Ishikawa (cell line): Measurements from ENCODE around the gene NPAS1.

Source experiments
- CEBPB ChIP-seq: IDR thresholded peaks from 2 replicates; pipeline ENCODE4 v1.6.1; 2012
- CREB1 ChIP-seq: IDR thresholded peaks from 2 replicates; pipeline ENCODE4 v1.6.1; 2012; ENCODE audit warnings: low read depth
- EGR1 ChIP-seq: IDR thresholded peaks from 2 replicates; pipeline ENCODE4 v1.6.1; 2012
- EP300 ChIP-seq: IDR thresholded peaks from 2 replicates; pipeline ENCODE4 v1.6.1; 2012; ENCODE audit warnings: borderline replicate concordance
- FOXM1 ChIP-seq: IDR thresholded peaks from 2 replicates; pipeline ENCODE4 v1.6.1; 2012; ENCODE audit warnings: low read depth, borderline replicate concordance
- NFIC ChIP-seq: IDR thresholded peaks from 2 replicates; pipeline ENCODE4 v1.6.1; 2012
- RAD21 ChIP-seq: IDR thresholded peaks from 2 replicates; pipeline ENCODE4 v1.6.1; 2012; ENCODE audit warnings: low read depth
- TAF1 ChIP-seq: IDR thresholded peaks from 2 replicates; pipeline ENCODE4 v1.6.1; 2012; ENCODE audit warnings: low read depth, mild to moderate bottlenecking
- TCF12 ChIP-seq: IDR thresholded peaks from 2 replicates; pipeline ENCODE4 v1.6.1; 2012; ENCODE audit warnings: low read depth
- TEAD4 ChIP-seq: IDR thresholded peaks from 2 replicates; pipeline ENCODE4 v1.6.1; 2012
- YY1 ChIP-seq: IDR thresholded peaks from 2 replicates; pipeline ENCODE4 v1.6.1; 2012; ENCODE audit warnings: low read depth
- ZBTB7A ChIP-seq: IDR thresholded peaks from 2 replicates; pipeline ENCODE4 v1.6.1; 2012; ENCODE audit warnings: low read depth
- TF ChIP-seq, protein P1 (sequence below): IDR thresholded peaks from 2 replicates; pipeline ENCODE4 v1.6.1; 2012
- TF ChIP-seq, protein P2 (sequence below): IDR thresholded peaks from 2 replicates; pipeline ENCODE4 v1.6.1; 2012
- TF ChIP-seq, protein P3 (sequence below): IDR thresholded peaks from 2 replicates; pipeline ENCODE4 v1.6.1; 2012; ENCODE audit warnings: low read depth, mild to moderate bottlenecking

NPAS1 gene

DNA sequence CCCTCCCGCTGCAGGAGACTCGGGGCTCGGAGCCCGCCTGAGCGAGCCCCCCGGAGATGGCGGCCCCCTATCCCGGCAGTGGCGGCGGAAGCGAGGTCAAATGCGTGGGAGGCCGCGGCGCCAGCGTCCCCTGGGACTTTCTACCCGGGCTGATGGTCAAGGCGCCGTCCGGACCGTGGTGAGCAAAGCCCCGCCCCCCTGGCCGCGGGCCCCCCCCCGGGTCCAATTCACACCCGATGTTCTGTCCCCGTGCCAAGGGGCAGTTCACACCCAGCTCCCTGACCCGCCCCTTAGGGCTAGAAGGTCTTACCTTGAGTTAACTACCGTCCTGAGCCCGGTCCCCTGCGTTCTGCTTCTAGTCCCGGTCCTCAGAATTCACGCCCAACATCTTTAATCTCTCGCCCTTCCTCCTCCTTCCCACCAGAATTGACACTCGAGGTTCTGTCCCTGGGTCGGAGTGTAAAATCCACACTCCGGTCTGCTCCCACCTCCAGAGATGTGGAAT lies 1.4 kb downstream of the NPAS1 start:
- TF ChIP-seq NFIC (peak; percentile 35; the same call in 1 of the 2 replicates), RAD21 (no peak), TEAD4 (no peak)
- TF ChIP-seq, protein P1, sequence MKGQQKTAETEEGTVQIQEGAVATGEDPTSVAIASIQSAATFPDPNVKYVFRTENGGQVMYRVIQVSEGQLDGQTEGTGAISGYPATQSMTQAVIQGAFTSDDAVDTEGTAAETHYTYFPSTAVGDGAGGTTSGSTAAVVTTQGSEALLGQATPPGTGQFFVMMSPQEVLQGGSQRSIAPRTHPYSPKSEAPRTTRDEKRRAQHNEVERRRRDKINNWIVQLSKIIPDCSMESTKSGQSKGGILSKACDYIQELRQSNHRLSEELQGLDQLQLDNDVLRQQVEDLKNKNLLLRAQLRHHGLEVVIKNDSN: no peak

DNA sequence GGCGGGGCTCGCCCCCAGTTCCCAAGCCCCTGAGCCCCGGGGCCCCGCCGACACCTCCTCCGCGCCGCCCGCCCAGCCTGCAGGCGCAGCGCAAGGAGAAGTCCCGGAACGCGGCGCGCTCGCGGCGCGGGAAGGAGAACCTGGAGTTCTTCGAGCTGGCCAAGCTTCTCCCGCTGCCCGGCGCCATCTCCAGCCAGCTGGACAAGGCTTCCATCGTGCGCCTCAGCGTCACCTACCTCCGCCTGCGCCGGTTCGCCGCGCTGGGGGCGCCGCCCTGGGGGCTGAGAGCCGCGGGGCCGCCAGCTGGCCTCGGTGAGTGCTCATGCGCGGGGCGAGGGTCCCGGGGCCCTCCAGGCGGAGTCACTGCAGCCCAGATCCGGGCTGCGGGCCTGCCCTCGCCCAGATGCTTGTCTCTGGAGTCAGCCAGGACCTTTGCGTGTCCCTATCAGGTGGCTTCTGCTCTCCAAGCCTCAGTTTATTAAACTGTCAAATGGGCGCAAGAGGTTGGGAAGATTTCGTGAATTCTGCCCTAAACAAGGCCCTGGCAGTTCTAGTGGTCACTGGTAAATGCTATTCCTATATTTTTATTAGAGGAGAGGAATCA lies 2.0 kb downstream of the NPAS1 start:
- TF ChIP-seq YY1 (no peak), EGR1 (no peak), CREB1 (no peak), RAD21 (no peak), TCF12 (no peak), ZBTB7A (no peak)

DNA sequence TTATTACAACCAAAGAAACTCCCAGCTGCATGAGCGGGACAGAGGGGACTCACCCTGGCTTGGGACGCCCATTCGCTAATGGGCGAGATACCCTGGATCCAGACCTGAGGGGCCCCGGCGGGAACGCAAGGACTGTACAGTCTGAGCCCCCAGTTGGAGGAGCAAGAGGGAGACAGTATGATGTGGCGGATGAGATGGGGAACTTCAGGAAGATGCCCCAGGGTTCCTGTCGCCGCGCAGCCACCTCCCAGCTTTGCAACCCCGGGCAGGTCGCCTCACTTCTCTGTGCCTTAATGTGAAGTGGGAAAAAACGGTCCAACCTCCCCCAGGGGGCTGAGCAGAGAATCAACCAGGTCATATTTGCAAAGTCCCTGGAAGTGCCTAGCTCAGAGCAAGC lies 2.5 kb downstream of the NPAS1 start:
- TF ChIP-seq CREB1 (no peak), EGR1 (no peak), TAF1 (no peak), NFIC (no peak), FOXM1 (no peak)
- TF ChIP-seq, protein P2, sequence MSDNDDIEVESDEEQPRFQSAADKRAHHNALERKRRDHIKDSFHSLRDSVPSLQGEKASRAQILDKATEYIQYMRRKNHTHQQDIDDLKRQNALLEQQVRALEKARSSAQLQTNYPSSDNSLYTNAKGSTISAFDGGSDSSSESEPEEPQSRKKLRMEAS: no peak

DNA sequence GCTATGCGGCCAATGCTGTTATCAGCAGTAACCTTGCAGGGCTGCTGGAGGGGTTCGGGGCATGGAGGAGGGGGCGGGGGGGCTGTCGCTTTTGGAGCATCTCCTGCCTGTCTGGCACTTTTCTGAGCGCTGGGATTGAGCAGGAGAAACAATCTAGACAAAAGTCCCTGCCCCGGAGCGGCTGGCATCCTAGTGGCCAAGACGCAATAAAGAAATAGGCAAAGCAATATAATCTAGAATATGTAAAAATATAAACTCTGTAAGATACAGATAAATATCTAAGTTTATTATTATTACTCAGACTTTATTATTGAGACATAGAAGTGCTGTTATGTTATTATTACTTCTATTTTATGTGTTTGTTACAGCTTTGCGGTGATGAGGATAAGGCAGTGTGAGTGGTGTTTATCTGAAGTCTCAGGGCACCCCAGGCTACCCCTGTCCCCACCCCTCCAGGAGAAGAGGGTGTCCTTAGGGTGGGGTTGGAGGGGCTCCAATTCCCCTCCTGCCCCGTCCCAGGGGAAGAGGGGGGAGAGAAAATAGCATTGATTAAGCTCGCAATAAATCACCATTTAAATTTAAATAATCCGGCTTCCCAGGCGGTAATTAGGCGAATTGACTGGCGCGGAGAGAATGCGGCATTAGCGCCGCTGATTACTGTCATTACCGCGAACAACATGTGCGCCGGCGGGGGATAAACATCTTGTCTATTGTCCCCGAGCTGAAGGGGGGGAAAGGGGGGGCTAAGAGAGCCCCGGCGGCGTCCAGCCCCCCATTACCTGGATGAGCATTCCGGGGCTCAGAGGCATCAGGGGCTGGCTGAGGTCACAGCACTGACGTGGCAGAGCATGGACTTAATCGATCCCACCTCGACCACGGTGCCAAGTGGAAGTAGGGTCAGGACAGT lies 3.2 kb downstream of the NPAS1 start:
- no peak for TF ChIP-seq NFIC
- no peak for TF ChIP-seq TAF1
- TF ChIP-seq EGR1: no peak
- TF ChIP-seq CEBPB: no peak
- TF ChIP-seq EP300: no peak
- TF ChIP-seq ZBTB7A: no peak

DNA sequence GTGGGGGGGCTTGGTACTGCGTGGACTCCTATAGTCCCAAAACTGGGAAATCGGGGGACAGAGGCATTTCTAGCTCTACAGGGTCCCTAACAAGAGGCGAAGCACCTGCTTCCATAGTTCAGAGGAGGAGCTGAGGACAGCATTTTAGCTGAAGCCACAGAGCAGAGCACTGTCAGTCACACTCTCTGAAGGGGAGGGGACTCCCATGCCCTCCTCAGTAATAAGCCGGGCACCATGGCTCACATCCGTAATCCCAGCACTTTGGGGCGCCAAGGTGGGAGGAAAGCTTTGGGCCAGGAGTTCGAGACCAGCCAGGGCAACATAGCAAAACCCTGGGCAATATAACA lies 3.8 kb downstream of the NPAS1 start:
- no peak for TF ChIP-seq CREB1
- TF ChIP-seq CEBPB: no peak
- TF ChIP-seq, protein P1: no peak
- no peak for TF ChIP-seq FOXM1
- TF ChIP-seq, protein P3, sequence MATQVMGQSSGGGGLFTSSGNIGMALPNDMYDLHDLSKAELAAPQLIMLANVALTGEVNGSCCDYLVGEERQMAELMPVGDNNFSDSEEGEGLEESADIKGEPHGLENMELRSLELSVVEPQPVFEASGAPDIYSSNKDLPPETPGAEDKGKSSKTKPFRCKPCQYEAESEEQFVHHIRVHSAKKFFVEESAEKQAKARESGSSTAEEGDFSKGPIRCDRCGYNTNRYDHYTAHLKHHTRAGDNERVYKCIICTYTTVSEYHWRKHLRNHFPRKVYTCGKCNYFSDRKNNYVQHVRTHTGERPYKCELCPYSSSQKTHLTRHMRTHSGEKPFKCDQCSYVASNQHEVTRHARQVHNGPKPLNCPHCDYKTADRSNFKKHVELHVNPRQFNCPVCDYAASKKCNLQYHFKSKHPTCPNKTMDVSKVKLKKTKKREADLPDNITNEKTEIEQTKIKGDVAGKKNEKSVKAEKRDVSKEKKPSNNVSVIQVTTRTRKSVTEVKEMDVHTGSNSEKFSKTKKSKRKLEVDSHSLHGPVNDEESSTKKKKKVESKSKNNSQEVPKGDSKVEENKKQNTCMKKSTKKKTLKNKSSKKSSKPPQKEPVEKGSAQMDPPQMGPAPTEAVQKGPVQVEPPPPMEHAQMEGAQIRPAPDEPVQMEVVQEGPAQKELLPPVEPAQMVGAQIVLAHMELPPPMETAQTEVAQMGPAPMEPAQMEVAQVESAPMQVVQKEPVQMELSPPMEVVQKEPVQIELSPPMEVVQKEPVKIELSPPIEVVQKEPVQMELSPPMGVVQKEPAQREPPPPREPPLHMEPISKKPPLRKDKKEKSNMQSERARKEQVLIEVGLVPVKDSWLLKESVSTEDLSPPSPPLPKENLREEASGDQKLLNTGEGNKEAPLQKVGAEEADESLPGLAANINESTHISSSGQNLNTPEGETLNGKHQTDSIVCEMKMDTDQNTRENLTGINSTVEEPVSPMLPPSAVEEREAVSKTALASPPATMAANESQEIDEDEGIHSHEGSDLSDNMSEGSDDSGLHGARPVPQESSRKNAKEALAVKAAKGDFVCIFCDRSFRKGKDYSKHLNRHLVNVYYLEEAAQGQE: no peak
- TF ChIP-seq, protein P2: no peak
- no peak for TF ChIP-seq NFIC

DNA sequence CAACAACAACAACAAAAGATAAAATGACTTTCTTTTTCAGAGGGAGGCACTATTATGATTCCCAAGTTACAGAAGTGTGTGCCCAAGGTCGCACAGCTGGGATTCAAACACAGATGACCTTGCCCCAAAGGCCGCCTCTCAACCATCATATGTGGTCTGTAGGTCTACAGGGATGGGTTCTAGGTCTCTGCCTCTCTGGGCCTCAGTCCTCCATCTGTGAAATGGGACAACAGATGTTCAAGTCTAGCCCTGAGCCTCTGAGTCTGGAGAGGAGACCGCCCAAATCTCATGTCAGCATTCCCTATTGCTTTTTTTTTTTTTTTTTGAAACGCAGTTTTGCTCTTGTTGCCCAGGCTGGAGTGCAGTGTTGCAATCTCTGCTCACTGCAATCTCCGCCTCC lies 4.9 kb downstream of the NPAS1 start:
- TF ChIP-seq TEAD4: no peak
- no peak for TF ChIP-seq FOXM1
- TF ChIP-seq, protein P2: no peak
- no peak for TF ChIP-seq CREB1

DNA sequence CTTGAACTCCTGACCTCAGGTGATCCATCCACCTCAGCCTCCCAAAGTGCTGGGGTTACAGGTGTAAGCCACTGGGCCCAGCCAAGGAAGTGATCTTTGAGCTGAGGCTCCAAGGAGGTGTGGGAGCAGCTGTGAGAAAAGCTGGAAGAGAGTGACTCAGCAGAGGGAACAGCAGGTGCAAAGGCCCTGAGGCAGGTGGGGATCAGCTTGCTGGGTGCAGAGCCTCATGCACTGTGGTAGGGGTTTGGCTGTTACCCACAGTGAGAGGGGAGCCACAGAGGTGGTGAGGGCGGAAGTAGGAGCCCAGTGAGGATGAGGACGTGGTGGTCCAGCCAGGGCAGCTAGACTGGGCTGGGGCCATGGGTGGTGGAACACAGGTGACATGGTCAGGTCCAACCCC lies 6.5 kb downstream of the NPAS1 start:
- no peak for TF ChIP-seq ZBTB7A
- no peak for TF ChIP-seq TAF1
- TF ChIP-seq EGR1: no peak
- TF ChIP-seq, protein P2: no peak
- no peak for TF ChIP-seq FOXM1
- TF ChIP-seq CREB1: no peak
- no peak for TF ChIP-seq TEAD4
- TF ChIP-seq CEBPB: no peak
- TF ChIP-seq YY1: no peak
- TF ChIP-seq, protein P1: no peak
- TF ChIP-seq TCF12: no peak
- no peak for TF ChIP-seq NFIC
- no peak for TF ChIP-seq RAD21
- TF ChIP-seq EP300: no peak
- TF ChIP-seq, protein P3: no peak
